Calu3 (cell line): ENCODE measurements around the gene KLHL6. TPM values are rescaled to one million over a fixed set of nuclear protein-coding genes. Genes with fewer than 3 reads are reported as not detected.

ENCODE experiments used
- BruUV-seq: library from RNA; stranded (reverse); fragments of 400-500 nt; replicated peaks from 2 replicates; lab custom pipeline; 2021; lab: Mats Ljungman, UMichigan
- CTCF ChIA-PET: fragments of 300-600 bp; sonication (Branson Sonifier 250); formaldehyde crosslinking; loops from one replicate; lab custom pipeline; 2022; ENCODE audit warnings: antibody characterized with exemption; lab: Charles Lee
- DNase-seq: peaks from one replicate; pipeline ENCODE4 v3.0.0; 2022
- H3K27ac Mint-ChIP-seq: one replicate; pipeline ENCODE4 v1.8.0; 2022; ENCODE audit warnings: mixed read lengths; ENCODE audit not compliant: unreplicated experiment
- H3K27me3 Mint-ChIP-seq: one replicate; pipeline ENCODE4 v1.8.0; 2022; ENCODE audit warnings: mixed read lengths; ENCODE audit not compliant: unreplicated experiment
- H3K36me3 Mint-ChIP-seq: one replicate; pipeline ENCODE4 v1.8.0; 2022; ENCODE audit warnings: mild to moderate bottlenecking, moderate library complexity, mixed read lengths; ENCODE audit not compliant: insufficient read depth, unreplicated experiment
- H3K4me1 Mint-ChIP-seq: one replicate; pipeline ENCODE4 v1.8.0; 2022; ENCODE audit warnings: mild to moderate bottlenecking, low read depth, mixed read lengths; ENCODE audit not compliant: unreplicated experiment
- H3K4me3 Mint-ChIP-seq: one replicate; pipeline ENCODE4 v1.8.0; 2022; ENCODE audit warnings: mild to moderate bottlenecking, low read depth, moderate library complexity, mixed read lengths; ENCODE audit not compliant: unreplicated experiment
- H3K9me3 Mint-ChIP-seq: one replicate; pipeline ENCODE4 v1.8.0; 2022; ENCODE audit warnings: low read depth, mixed read lengths; ENCODE audit not compliant: unreplicated experiment
- intact Hi-C: fragments of 100-400 bp; cut with micrococcal nuclease; formaldehyde crosslinking; loops from one replicate; pipeline ENCODE4 v1.10.0; 2022; ENCODE audit not compliant: unreplicated experiment
- total RNA-seq: library from RNA; stranded (reverse); gene quantifications from 2 replicates; pipeline ENCODE4 v1.2.3, GENCODE V29; 2022
- TF ChIP-seq, protein P1 (sequence below): fragments of 200-600 bp; IDR thresholded peaks from one replicate; pipeline ENCODE4 v1.8.0; 2022; ENCODE audit warnings: antibody characterized with exemption; ENCODE audit not compliant: unreplicated experiment

Gene KLHL6
- total RNA-seq, 1 experiment from 2014 or later, result not detected

DNA sequence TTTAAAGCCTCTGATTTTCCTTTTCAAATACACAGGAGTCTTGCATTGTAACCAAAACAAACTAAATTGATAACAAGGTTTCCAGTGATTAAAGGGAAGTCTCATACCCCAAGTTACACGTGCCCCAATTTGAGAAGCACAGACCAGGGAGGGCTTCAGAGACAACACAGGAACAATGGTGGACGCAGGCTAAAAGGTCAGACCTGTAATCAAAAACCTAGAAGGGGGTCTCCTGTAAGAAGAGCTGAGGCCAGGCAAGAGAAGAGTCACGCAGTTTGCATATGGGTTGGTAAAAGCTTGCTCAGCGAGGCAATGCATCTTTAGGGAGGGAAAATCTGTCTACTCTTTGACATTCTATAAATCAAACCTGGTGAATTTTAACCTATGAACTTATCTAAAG, 68.5 kb downstream of the KLHL6 start:
- no TSS peak for BruUV-seq
- Mint-ChIP-seq H3K9me3 (no peaks in the 10 kb centered on the region), H3K27ac (no peak overlapping the region), H3K4me1 (peaks cover 10% of the 10 kb centered on the region), H3K36me3 (no peaks in the 10 kb centered on the region), H3K27me3 (peaks cover 16% of the 10 kb centered on the region), H3K4me3 (no peak overlapping the region)
- intact Hi-C loops, result no loop called here
- CTCF ChIA-PET, result interaction anchor here (1.9 kb wide), 1 partner anchor 8 kb away, joined by 5 read pairs; no protein-coding TSS in a partner anchor
- TF ChIP-seq, protein P1, sequence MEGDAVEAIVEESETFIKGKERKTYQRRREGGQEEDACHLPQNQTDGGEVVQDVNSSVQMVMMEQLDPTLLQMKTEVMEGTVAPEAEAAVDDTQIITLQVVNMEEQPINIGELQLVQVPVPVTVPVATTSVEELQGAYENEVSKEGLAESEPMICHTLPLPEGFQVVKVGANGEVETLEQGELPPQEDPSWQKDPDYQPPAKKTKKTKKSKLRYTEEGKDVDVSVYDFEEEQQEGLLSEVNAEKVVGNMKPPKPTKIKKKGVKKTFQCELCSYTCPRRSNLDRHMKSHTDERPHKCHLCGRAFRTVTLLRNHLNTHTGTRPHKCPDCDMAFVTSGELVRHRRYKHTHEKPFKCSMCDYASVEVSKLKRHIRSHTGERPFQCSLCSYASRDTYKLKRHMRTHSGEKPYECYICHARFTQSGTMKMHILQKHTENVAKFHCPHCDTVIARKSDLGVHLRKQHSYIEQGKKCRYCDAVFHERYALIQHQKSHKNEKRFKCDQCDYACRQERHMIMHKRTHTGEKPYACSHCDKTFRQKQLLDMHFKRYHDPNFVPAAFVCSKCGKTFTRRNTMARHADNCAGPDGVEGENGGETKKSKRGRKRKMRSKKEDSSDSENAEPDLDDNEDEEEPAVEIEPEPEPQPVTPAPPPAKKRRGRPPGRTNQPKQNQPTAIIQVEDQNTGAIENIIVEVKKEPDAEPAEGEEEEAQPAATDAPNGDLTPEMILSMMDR, result no peak
- DNase-seq, result no peak

DNA sequence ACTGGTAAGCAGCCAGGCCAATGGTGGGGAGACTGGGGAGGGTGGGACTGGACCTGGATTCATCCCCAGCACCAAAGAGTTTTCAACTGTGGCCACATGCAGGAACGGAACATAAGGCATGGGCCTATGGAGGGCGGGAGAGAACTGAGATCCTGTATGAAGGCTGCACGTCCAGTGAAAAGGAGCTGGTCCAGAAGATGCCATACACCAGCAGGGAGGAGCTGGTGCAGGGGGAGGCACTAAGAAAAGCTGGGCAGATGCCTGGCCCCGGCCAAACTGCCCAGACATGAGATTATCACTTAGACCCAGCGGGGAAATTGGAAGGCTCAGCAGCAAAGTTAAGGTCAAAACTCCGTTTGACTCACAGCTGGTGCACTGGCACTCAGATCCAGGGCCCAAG, 69.0 kb downstream of the KLHL6 start:
- Mint-ChIP-seq H3K9me3 (no peaks in the 10 kb centered on the region), H3K4me1 (peaks cover 6% of the 10 kb centered on the region), H3K36me3 (no peaks in the 10 kb centered on the region), H3K4me3 (no peak overlapping the region), H3K27ac (no peak overlapping the region), H3K27me3 (peaks cover 16% of the 10 kb centered on the region)
- BruUV-seq, result no TSS peak
- CTCF ChIA-PET, result no interaction called here
- TF ChIP-seq, protein P1, result no peak
- no peak for DNase-seq
- intact Hi-C loops, result no loop called here

DNA sequence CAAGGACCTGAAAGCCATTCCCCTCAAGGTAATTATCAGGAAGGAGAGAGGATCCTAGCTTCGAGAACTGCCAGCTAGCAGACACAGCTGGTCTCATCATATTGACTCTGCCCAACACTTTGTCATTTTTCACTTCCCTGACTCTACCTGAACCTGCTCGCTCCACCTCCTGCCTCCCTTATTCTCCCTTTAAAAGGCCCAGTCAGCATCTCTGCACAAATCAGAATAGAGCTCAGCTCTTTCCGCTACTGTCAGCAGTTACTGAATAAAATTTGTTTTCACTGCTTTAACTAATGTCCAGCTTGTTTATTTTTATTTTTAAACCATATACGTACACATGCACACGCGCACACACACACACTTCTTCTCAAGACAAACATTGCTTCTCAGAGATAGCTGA, 69.9 kb downstream of the KLHL6 start:
- DNase-seq, result no peak
- no TSS peak for BruUV-seq
- Mint-ChIP-seq H3K9me3 (no peaks in the 10 kb centered on the region), H3K27me3 (peaks cover 16% of the 10 kb centered on the region), H3K4me3 (no peak overlapping the region), H3K4me1 (peaks cover 4% of the 10 kb centered on the region), H3K27ac (no peak overlapping the region), H3K36me3 (no peaks in the 10 kb centered on the region)
- TF ChIP-seq, protein P1, result no peak
- intact Hi-C loops, result no loop called here
- CTCF ChIA-PET, result no interaction called here

DNA sequence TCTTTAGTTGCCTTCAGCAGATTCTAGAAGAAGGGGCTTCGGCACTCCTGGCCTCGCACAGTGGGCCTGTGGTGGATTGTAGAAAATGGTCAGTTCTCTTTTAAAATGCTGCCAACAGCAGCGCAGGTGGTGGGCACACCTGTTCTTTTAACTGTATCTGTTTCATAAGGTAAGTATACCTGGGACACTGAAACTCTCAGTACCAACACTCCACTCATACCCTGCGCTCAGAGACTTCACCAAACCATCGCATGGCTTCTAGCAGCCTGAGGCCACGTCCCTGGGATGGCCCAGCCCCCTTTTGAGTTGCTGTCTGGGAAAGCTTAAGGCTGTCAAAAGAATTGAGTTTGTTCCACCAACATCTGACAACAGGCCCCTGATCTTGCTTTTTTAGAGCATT, 70.4 kb downstream of the KLHL6 start:
- no peak for DNase-seq
- no peaks in the 10 kb centered on the region for H3K9me3 Mint-ChIP-seq
- TF ChIP-seq, protein P1, result no peak
- H3K4me1 Mint-ChIP-seq, result no peaks in the 10 kb centered on the region
- H3K27ac Mint-ChIP-seq, result no peak overlapping the region
- peaks cover 16% of the 10 kb centered on the region for H3K27me3 Mint-ChIP-seq
- CTCF ChIA-PET, result no interaction called here
- H3K36me3 Mint-ChIP-seq, result no peaks in the 10 kb centered on the region
- no peak overlapping the region for H3K4me3 Mint-ChIP-seq
- BruUV-seq, result no TSS peak
- intact Hi-C loops, result no loop called here
